PFSK-1 (cell line): Measurements from ENCODE around the gene HRH1.

Experiments
- POLR2AphosphoS5 ChIP-seq: IDR thresholded peaks from 2 replicates; pipeline ENCODE4 v1.6.1; 2012; ENCODE audit warnings: low read depth, mild to moderate bottlenecking, control low read depth, low read length, moderate library complexity
- REST ChIP-seq, 2 experiments: IDR thresholded peaks; 2 replicates each; pipeline versions ENCODE4 v1.6.1 to v1.8.0; 2011 to 2012; ENCODE audit warnings: low read depth in 2 of 2, low read length in 2 of 2, control low read depth in 1 of 2, inconsistent platforms in 1 of 2, mild to moderate bottlenecking in 1 of 2, moderate library complexity in 1 of 2; ENCODE audit not compliant: insufficient read depth in 1 of 2
- SIN3A ChIP-seq: IDR thresholded peaks from 2 replicates; pipeline ENCODE4 v1.6.1; 2012; ENCODE audit warnings: mild to moderate bottlenecking, low read length, moderate library complexity, borderline replicate concordance; ENCODE audit not compliant: insufficient read depth
- TAF1 ChIP-seq: IDR thresholded peaks from 2 replicates; pipeline ENCODE4 v1.6.1; 2012; ENCODE audit warnings: low read length, control low read depth, borderline replicate concordance; ENCODE audit not compliant: insufficient read depth

GRCh38 chr3:11150256-11150655 lies 4.0 kb upstream of the HRH1 start:
- no peak for TF ChIP-seq SIN3A
- no peak for TF ChIP-seq POLR2AphosphoS5
- no peak for TF ChIP-seq REST (IDR thresholded peaks at IDR 0.05; ENCODE audit: insufficient read depth in 1 of 2, low read depth in 2 of 2, low read length in 2 of 2)
- TF ChIP-seq TAF1 = no peak
